Left cardiac atrium (tissue), 4 donors: Measurements from ENCODE around the gene DDR1. TPM values are rescaled to one million over a fixed set of nuclear protein-coding genes. Genes with fewer than 3 reads are reported as not detected.
"Not testable (repeated sequence)": the region's sequence is repeated elsewhere in the genome, so short reads cannot be mapped to it uniquely, and the experiment has no call there.

Experiments
- ATAC-seq, 2 donors: fragments of 200-7000 bp; cut with Tn5 transposase; one replicate each; pipeline ENCODE4 v1.9.1; 2020; ENCODE audit warnings: mild to moderate bottlenecking in 2 of 2, moderate library complexity in 2 of 2
- DNase-seq: peaks from one replicate; pipeline ENCODE4 v3.0.0-alpha.2; 2020
- intact Hi-C, 2 donors: fragments of 100-400 bp; cut with DNase I; formaldehyde crosslinking; loops; one replicate each; pipeline versions ENCODE4 v1.14.1 to v1.15.1; 2022 to 2023
- total RNA-seq, 2 donors: library from RNA; stranded (reverse); fragmentation: NEBNext Ultra II Directional; extraction: Animal tissue kit (Norgen Biotek cat#: 25700); gene quantifications; one replicate each; pipeline ENCODE4 v1.2.1, GENCODE V29; 2021
- donor health status: DM: no; HTN: yes; CAD: no.
- donor health status: DM: no; HTN: yes; CAD: no; lungs with severe emphysema.
- donor health status: DM: yes; HTN: yes; CAD: no.
- donor health status: Dilated cardiomyopathy.

The DDR1 gene
- total RNA-seq, 2 donors from 2014 or later, result 58.4 to 60.2 TPM

GRCh38 chr6:30849903-30850651, 34.2 kb upstream of the DDR1 start:
- ATAC-seq (peak in 1 of 2 donors; percentile 65), DNase-seq (no peak)
- intact Hi-C loops, result no loop called here

- not testable (repeated sequence) for ATAC-seq, DNase-seq
These were observed 31.9 kb upstream of the DDR1 start for GRCh38 chr6:30852459-30852858.

GRCh38 chr6:30854285-30855040, 29.9 kb upstream of the DDR1 start:
- ATAC-seq, result no peak
- intact Hi-C loops, result no loop called here
- no peak for DNase-seq

More at GRCh38 chr6:30852459-30852858, 31.9 kb upstream of the DDR1 start:
- intact Hi-C loops, result not testable (repeated sequence)

DNA sequence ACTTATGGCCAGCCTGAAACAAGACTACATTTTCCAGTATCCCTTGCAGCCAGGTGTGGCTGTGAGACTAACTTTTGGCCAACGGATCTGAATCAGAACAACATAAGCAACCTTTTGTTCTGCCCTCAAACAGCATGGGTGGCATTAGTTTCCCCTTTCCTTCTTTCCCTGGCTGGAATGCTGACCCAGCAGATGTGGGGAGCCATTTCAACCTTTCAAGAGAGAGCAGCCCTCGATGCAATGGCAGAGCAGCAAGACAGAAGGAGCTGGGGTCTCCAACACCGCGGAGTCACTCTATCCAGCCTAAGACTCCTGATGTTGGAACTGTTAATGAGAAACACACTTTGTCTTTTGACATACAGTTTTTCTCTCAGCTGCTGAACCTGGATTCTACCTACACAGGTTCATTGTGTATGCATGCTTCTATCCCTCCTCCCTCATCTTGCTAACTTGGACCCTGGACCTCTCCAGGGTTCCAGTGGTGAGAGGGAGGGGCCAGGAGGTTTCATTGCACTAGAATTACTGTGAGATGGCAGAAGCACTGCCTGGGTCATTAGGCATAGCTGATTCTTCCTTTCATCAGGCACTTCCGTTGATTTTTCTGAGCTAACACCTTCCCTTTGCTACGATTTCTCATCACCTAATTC, 28.8 kb upstream of the DDR1 start:
- DNase-seq (no peak), ATAC-seq (no peak)
- intact Hi-C loops, result no loop called here

DNA sequence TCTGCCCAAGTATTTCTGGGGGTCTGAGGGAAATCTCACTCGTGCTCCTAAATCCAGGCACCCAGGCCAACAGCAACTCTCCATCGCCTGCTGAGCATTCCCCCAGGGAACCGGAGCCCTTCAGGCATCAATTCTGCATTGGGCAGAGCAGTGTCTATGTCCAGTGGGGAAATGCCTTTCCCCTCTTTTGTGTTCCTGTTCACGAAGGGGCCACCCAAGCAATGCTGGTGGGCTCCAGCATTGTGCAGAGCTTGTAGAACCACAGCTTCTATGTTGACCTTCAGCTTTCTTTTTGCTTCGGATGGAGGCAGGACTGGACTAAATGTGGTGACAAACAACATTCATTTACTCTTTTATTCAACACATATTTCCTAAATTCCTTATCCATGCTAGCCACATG, 27.2 kb upstream of the DDR1 start:
- DNase-seq (no peak), ATAC-seq (no peak)
- intact Hi-C loops, result no loop called here

DNA sequence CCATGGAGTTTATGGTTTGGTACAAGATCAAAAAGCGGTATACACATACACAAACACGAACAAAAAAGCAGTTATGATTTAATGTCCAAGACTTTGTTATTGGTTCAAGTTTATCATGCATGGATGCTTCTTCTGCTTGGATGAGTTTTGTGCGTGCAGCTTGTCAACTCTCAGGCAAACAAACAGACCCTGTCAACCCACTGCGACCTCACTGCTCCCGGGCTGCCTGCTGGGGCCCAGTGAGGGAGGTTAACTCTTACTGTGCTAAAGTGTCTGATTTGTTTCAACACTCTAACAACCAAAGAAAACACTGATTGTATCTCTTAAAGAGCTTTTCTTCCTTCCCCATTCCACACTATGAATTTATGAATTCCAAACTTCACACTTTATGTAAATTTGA, 26.8 kb upstream of the DDR1 start:
- DNase-seq (no peak), ATAC-seq (no peak)
- intact Hi-C loops, result no loop called here

- intact Hi-C loops, DNase-seq, ATAC-seq: not testable (repeated sequence)
These were observed 24.6 kb upstream of the DDR1 start for GRCh38 chr6:30859726-30860125.

GRCh38 chr6:30861257-30862048, 22.9 kb upstream of the DDR1 start:
- ATAC-seq (no peak), DNase-seq (no peak)
- intact Hi-C loops, result no loop called here

DNA sequence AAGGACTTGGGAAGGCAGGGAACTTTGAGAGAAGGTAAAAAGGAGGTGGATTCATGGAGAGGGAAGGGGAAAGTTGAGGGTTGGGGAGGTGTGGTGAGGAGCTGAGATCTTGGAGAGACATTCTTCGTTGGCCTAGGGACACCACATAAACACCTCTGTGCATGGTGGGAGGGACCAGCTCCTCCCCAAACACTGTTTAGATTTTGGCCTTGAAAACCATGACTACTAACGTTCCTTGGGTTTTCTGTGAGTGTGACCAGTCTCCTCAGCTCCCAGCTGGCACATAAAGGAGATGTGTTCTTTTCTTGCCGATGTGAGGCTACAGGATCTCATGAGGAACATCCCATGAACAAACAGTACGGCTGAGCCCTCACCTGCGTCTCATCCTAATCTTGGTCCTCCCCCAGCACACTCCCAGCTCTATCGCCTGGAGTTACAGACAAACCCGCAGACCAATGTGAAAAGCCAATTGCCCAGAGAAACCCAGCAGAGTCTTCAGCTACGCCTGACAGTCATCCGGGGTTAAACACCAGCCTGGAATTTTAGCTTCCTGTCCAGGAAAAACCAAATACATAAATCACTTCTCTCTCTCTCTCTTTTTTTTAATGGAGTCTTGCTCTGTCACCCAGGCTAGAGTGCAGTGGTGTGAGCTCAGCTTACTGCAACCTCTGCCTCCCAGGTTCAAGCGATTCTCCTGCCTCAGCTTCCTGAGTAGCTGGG, 22.0 kb upstream of the DDR1 start:
- DNase-seq (no peak), ATAC-seq (no peak)
- intact Hi-C loops, result no loop called here

DNA sequence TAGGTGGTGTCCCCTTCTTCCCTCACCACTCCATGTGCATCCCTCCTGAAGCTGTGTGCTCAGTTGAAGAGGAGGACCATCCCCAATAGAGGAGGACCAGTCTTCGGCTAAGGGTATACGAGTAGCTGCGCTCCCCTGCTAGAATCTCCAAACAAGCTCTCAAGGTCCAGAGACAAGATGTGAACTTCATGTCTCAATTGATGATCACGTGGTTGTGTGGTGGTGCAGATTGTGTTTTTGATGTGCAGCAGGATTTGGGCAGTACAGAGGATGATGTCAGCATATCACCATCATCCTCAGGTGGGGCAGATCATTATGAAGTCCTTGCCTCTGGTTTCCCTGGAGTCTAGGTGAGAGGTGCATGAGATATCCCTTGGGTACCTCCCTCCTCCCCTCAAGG, 20.0 kb upstream of the DDR1 start:
- intact Hi-C loops, result no loop called here
- no peak for DNase-seq

DNA sequence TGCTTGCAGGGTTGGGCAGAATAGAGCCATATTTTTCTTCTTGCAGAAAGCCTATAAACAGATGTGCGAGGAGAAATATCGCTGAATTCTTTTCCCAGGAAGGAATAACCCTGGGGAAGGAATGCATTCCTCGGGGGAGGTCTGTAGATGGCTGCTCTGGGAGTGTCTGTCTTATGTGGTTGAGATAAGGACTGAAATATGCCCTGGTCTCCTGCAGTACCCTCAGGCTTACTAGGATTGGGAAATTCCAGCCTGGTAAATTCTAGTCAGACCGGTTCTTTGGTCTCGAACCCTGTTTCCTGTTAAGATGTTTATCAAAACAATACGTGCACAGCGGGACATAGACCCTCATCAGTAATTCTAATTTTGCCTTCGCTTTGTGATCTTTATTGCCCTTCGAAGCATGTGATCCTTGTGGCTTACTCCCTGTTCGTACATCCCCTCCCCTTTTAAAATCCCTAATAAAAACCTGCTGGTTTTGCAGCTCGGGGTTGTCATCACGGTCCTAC, 15.0 kb upstream of the DDR1 start:
- intact Hi-C loops, ATAC-seq, DNase-seq: not testable (repeated sequence)

More for the DNA sequence above, 20.0 kb upstream of the DDR1 start:
- no peak for ATAC-seq

DNA sequence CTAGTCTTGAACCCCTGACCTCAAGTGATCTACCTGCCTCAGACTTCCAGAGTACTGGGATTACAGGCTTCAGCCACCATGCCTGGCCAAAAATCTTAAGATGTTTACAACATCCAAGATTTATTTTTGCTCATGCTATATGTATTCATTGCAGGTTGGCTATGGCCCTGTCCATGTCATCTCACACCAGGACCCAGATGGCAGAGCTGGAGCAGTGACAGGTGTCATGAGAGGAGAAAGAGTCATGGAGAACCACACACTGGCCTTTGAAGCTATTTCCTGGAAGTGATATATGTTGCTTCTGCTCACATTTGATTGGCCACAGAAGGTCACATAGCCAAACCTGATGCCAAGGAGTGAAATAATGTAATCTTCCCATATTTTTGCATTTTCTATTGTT, 13.8 kb upstream of the DDR1 start:
- intact Hi-C loops, result no loop called here
- ATAC-seq (no peak), DNase-seq (no peak)

GRCh38 chr6:30871592-30872183, 12.6 kb upstream of the DDR1 start:
- intact Hi-C loops, result no loop called here
- DNase-seq, result no peak
- ATAC-seq, result no peak

- no peak for DNase-seq
- intact Hi-C loops, result no loop called here
- no peak for ATAC-seq
These were observed 11.1 kb upstream of the DDR1 start for GRCh38 chr6:30873137-30873640.

DNA sequence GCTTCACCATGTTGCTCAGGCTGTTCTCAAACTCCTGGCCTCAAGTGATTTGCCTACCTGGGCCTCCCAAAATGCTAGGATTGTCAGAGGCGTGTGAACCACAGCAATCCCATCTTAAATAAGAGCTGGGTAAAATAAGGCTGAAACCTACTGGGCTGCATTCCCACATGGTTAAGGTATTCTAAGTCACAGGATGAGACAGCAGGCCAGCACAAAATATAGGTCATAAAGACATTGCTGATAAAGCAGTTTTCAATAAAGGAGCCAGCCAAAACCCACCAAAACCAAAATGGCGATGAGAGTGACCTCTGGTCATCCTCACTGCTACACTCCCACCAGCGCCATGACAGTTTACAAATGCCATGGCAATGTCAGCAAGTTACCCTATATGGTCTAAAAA, 10.5 kb upstream of the DDR1 start:
- intact Hi-C loops, result not testable (repeated sequence)

DNA sequence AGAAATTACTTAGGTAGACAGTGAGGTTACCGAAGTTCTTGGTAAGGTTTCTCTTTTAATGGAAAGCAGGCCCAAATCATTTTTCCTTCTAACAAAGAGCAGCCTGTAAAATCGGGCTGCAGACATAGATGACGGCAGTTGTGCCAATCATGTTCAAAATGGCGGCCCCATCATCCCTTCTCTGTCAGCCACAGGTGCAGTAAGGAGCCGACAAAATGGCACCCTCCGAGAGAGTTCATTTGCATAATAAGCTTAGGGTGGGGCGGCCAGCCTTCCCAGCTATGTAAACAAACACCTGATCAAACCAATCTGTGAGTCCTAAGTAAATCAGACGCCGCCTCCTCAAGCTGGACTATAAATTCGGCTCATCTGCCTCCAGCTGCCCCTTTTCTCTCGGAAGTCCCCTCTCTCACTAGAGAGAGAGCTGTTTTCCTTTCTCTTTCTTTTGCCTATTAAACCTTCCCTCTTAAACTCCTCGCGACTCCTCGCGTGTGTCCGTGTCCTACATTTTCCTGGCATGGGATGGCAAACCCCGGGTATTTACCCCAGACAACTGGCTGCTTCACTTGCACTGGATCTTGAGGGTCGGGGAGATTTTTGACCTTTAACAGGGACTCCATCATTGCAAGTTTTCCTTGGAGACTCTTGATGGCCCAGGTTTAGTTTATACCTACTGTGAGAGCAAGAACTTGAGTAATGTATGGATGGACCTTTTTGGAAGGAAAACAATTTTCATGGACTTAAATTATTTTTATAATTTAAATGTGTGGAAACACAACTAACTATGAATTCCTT, 8.9 kb upstream of the DDR1 start:
- ATAC-seq (no peak), DNase-seq (no peak)
- intact Hi-C loops, result loop anchor here (2.0 to 5.0 kb wide), 2 partner anchors 47 to 133 kb away; partner anchors contain the start of genes FLOT1 (in 1 of the 2) and IER3 (in 1 of the 2)

More for the DNA sequence above, 10.5 kb upstream of the DDR1 start:
- not testable (repeated sequence) for DNase-seq, ATAC-seq
